H9 (cell line): ENCODE results near the gene KCND2. TPM values are rescaled to one million over a fixed set of nuclear protein-coding genes. Genes with fewer than 3 reads are reported as not detected.

Experiments used
- DNase-seq: peaks from one replicate; pipeline ENCODE4 v3.0.0-alpha.2; 2017
- H2AFZ ChIP-seq: one replicate; pipeline ENCODE4 v1.6.1; 2013; ENCODE audit warnings: mild to moderate bottlenecking, low read length, control low read depth, moderate library complexity
- H2AK5ac ChIP-seq: 2 replicates; pipeline ENCODE4 v1.6.1; 2013; ENCODE audit warnings: low read length, control low read depth, mixed read lengths; ENCODE audit not compliant: insufficient read length
- H2BK120ac ChIP-seq: one replicate; pipeline ENCODE4 v1.6.1; 2013; ENCODE audit warnings: low read depth, mild to moderate bottlenecking, low read length, control low read depth, inconsistent platforms; ENCODE audit not compliant: poor library complexity, severe bottlenecking
- H2BK12ac ChIP-seq: 2 replicates; pipeline ENCODE4 v1.6.1; 2013; ENCODE audit warnings: low read length, control low read depth, mixed read lengths, low read depth; ENCODE audit not compliant: insufficient read length
- H2BK15ac ChIP-seq: 2 replicates; pipeline ENCODE4 v1.6.1; 2013; ENCODE audit warnings: low read depth, low read length, control low read depth
- H2BK20ac ChIP-seq: one replicate; pipeline ENCODE4 v1.6.1; 2013; ENCODE audit warnings: low read depth, mild to moderate bottlenecking, low read length, control low read depth, inconsistent platforms; ENCODE audit not compliant: poor library complexity, severe bottlenecking
- H2BK5ac ChIP-seq: 2 replicates; pipeline ENCODE4 v1.6.1; 2013; ENCODE audit warnings: low read length, control low read depth, mixed read lengths; ENCODE audit not compliant: insufficient read length
- H3K14ac ChIP-seq: 2 replicates; pipeline ENCODE4 v1.6.1; 2013; ENCODE audit warnings: low read length, control low read depth; ENCODE audit not compliant: insufficient read depth
- H3K18ac ChIP-seq: 2 replicates; pipeline ENCODE4 v1.6.1; 2013; ENCODE audit warnings: low read depth, mild to moderate bottlenecking, mixed read lengths, low read length, control low read depth; ENCODE audit not compliant: insufficient read length
- H3K23ac ChIP-seq: 2 replicates; pipeline ENCODE4 v1.6.1; 2013; ENCODE audit warnings: low read length, control low read depth, mixed read lengths, low read depth; ENCODE audit not compliant: insufficient read length
- H3K23me2 ChIP-seq: 2 replicates; pipeline ENCODE4 v1.6.1; 2013; ENCODE audit warnings: low read depth, mild to moderate bottlenecking, mixed read lengths, low read length, control low read depth; ENCODE audit not compliant: insufficient read length, poor library complexity, severe bottlenecking
- H3K27ac ChIP-seq: 2 replicates; pipeline ENCODE4 v1.5.1; 2013; ENCODE audit warnings: low read length, control low read depth, mixed read lengths, low read depth; ENCODE audit not compliant: insufficient read length
- H3K27me3 ChIP-seq: 2 replicates; pipeline ENCODE4 v1.6.1; 2013; ENCODE audit warnings: low read length, control low read depth, inconsistent platforms; ENCODE audit not compliant: insufficient read depth
- H3K4ac ChIP-seq: 2 replicates; pipeline ENCODE4 v1.6.1; 2013; ENCODE audit warnings: low read depth, mild to moderate bottlenecking, control low read depth, inconsistent platforms, low read length, moderate library complexity
- H3K4me1 ChIP-seq: 2 replicates; pipeline ENCODE4 v1.6.1; 2013; ENCODE audit warnings: low read length, control low read depth, inconsistent platforms; ENCODE audit not compliant: insufficient read depth
- H3K4me2 ChIP-seq: 2 replicates; pipeline ENCODE4 v1.6.1; 2013; ENCODE audit warnings: low read length, control low read depth, mixed read lengths; ENCODE audit not compliant: insufficient read length, insufficient read depth
- H3K56ac ChIP-seq: 2 replicates; pipeline ENCODE4 v1.6.1; 2013; ENCODE audit warnings: low read depth, mild to moderate bottlenecking, mixed read lengths, low read length, control low read depth; ENCODE audit not compliant: insufficient read length
- H3K79me1 ChIP-seq: 2 replicates; pipeline ENCODE4 v1.6.1; 2013; ENCODE audit warnings: low read depth, mild to moderate bottlenecking, moderate library complexity, low read length, control low read depth, inconsistent platforms; ENCODE audit not compliant: insufficient read depth, poor library complexity, severe bottlenecking
- H3K79me2 ChIP-seq: 2 replicates; pipeline ENCODE4 v1.6.1; 2013; ENCODE audit warnings: low read length, control low read depth, inconsistent platforms; ENCODE audit not compliant: insufficient read depth
- H3K9ac ChIP-seq: 2 replicates; pipeline ENCODE4 v1.6.1; 2013; ENCODE audit warnings: low read length, control low read depth, mixed read lengths; ENCODE audit not compliant: insufficient read length; ENCODE audit errors: extremely low read depth
- H3K9me3 ChIP-seq: one replicate; pipeline ENCODE4 v1.6.1; 2013; ENCODE audit warnings: low read depth, low read length, inconsistent platforms; ENCODE audit not compliant: control insufficient read depth
- H3T11ph ChIP-seq: one replicate; pipeline ENCODE4 v1.6.1; 2013; ENCODE audit warnings: mild to moderate bottlenecking, low read length, control low read depth, inconsistent platforms
- H4K20me1 ChIP-seq: one replicate; pipeline ENCODE4 v1.6.1; 2013; ENCODE audit not compliant: control insufficient read depth, insufficient read length, insufficient read depth
- H4K5ac ChIP-seq: 2 replicates; pipeline ENCODE4 v1.6.1; 2013; ENCODE audit warnings: low read depth, mild to moderate bottlenecking, mixed read lengths, low read length, control low read depth; ENCODE audit not compliant: insufficient read length
- H4K8ac ChIP-seq: replicated peaks from 2 replicates; pipeline ENCODE4 v1.6.1; 2013; ENCODE audit warnings: low read length, control low read depth, mixed read lengths, low read depth; ENCODE audit not compliant: insufficient read length
- H4K91ac ChIP-seq: 2 replicates; pipeline ENCODE4 v1.6.1; 2013; ENCODE audit warnings: low read depth, mild to moderate bottlenecking, moderate library complexity, mixed read lengths, low read length, control low read depth; ENCODE audit not compliant: insufficient read length
- H3K27ac Mint-ChIP-seq, 3 experiments: 2 replicates in 2 of 3; 3 replicates in 1 of 3; pipeline ENCODE4 v1.8.0; 2020 to 2021; ENCODE audit warnings: mixed read lengths in 3 of 3, mild to moderate bottlenecking in 1 of 3, moderate library complexity in 1 of 3
- H3K27me3 Mint-ChIP-seq: 2 replicates; pipeline ENCODE4 v1.8.0; 2021; ENCODE audit warnings: low read depth, mild to moderate bottlenecking, moderate library complexity, mixed read lengths
- H3K36me3 Mint-ChIP-seq, 3 experiments: 2 replicates in 2 of 3; 3 replicates in 1 of 3; pipeline ENCODE4 v1.8.0; 2020 to 2021; ENCODE audit warnings: low read depth in 3 of 3, mixed read lengths in 3 of 3; ENCODE audit not compliant: insufficient read depth in 1 of 3
- H3K4me1 Mint-ChIP-seq, 2 experiments: 2 replicates each; pipeline ENCODE4 v1.8.0; 2020; ENCODE audit warnings: mixed read lengths in 2 of 2
- H3K4me3 Mint-ChIP-seq, 2 experiments: 2 replicates in 1 of 2; 3 replicates in 1 of 2; pipeline ENCODE4 v1.8.0; 2020 to 2021; ENCODE audit warnings: mild to moderate bottlenecking in 2 of 2, mixed read lengths in 2 of 2, moderate library complexity in 1 of 2
- H3K9me3 Mint-ChIP-seq, 2 experiments: 2 replicates in 1 of 2; 3 replicates in 1 of 2; pipeline ENCODE4 v1.8.0; 2020; ENCODE audit warnings: mild to moderate bottlenecking in 2 of 2, mixed read lengths in 2 of 2, moderate library complexity in 1 of 2
- CTCF ChIP-seq: fragments of 200-600 bp; sonication (generic); conservative IDR thresholded peaks from 3 replicates; pipeline ENCODE4 v1.8.0; 2021; ENCODE audit warnings: antibody characterized with exemption, mild to moderate bottlenecking
- WGBS: extraction: QIAGEN DNeasy Blood & Tissue Kit; methylation state at CpG from one replicate; pipeline ENCODE4 v1.1.7; 2013; ENCODE audit warnings: missing lambda C conversion rate, low lambda C conversion rate, mixed read lengths; ENCODE audit not compliant: insufficient read length; ENCODE audit errors: extremely low coverage; 5-methylcytosine and 5-hydroxymethylcytosine counted together
- total RNA-seq: library from RNA; stranded (reverse); gene quantifications from 2 replicates; pipeline ENCODE4 v1.2.1, GENCODE V29; 2021

Gene KCND2
- total RNA-seq, 1 experiment from 2014 or later: 6.4 TPM

GRCh38 chr7:120442838-120443237 lies 169.9 kb downstream of the KCND2 start:
- no peak overlapping the region for H2AK5ac ChIP-seq
- H3K27ac ChIP-seq: no peak overlapping the region
- no peak overlapping the region for H3K56ac ChIP-seq
- H2BK12ac ChIP-seq: no peak overlapping the region
- no peaks in the 10 kb centered on the region; the same call in 1 of the 2 replicates for H3K4me1 ChIP-seq
- H4K91ac ChIP-seq: no peak overlapping the region
- DNase-seq: no peak
- Mint-ChIP-seq H3K36me3 (no peaks in the 10 kb centered on the region), H3K4me1 (no peaks in the 10 kb centered on the region), H3K27me3 (no peaks in the 10 kb centered on the region), H3K4me3 (no peak overlapping the region), H3K9me3 (no peaks in the 10 kb centered on the region), H3K27ac (no peak overlapping the region)
- H4K8ac ChIP-seq: no peak overlapping the region
- no CpG with 5 or more reads among the region's 2 CpGs for WGBS
- no peaks in the 10 kb centered on the region for H3K79me2 ChIP-seq
- H3K23me2 ChIP-seq: no peaks in the 10 kb centered on the region
- no peak overlapping the region for H2AFZ ChIP-seq
- no peak overlapping the region for H3K23ac ChIP-seq
- H2BK15ac ChIP-seq: no peak overlapping the region
- no peak overlapping the region for H3K18ac ChIP-seq
- H3K4me2 ChIP-seq: no peak overlapping the region
- no peak overlapping the region for H3K14ac ChIP-seq
- H3K9ac ChIP-seq: no peak overlapping the region
- H3K4ac ChIP-seq: no peak overlapping the region
- no peaks in the 10 kb centered on the region for H4K20me1 ChIP-seq
- H3T11ph ChIP-seq: no peak overlapping the region
- no peak overlapping the region for H2BK5ac ChIP-seq
- H3K79me1 ChIP-seq: no peaks in the 10 kb centered on the region
- H2BK120ac ChIP-seq: no peak overlapping the region
- TF ChIP-seq CTCF: no peak
- no peaks in the 10 kb centered on the region for H3K9me3 ChIP-seq
- H2BK20ac ChIP-seq: no peak overlapping the region
- H4K5ac ChIP-seq: no peak overlapping the region
- H3K27me3 ChIP-seq: no peaks in the 10 kb centered on the region
